KOPT-K1 (cell line): ENCODE results near the gene CMTM1.
A peak's percentile ranks its signal among the peaks of the same experiment; 100 is the strongest.

Experiments
- H3K27ac ChIP-seq: fragments of 200-600 bp; sonication (generic); 2 replicates; pipeline ENCODE4 v1.5.1; 2016; ENCODE audit warnings: antibody characterized with exemption, mild to moderate bottlenecking, low read depth, low read length; ENCODE audit not compliant: poor library complexity, severe bottlenecking
- H3K36me3 ChIP-seq: fragments of 200-600 bp; sonication (generic); 2 replicates; pipeline ENCODE4 v1.5.1; 2017; ENCODE audit warnings: antibody characterized with exemption, mild to moderate bottlenecking, low read length, moderate library complexity; ENCODE audit not compliant: insufficient read depth
- H3K9me3 ChIP-seq: fragments of 200-600 bp; sonication (generic); 2 replicates; pipeline ENCODE4 v1.5.1; 2017; ENCODE audit warnings: antibody characterized with exemption, low read length, mild to moderate bottlenecking; ENCODE audit not compliant: insufficient read depth, poor library complexity, severe bottlenecking

Gene CMTM1

GRCh38 chr16:66525396-66526180 lies 40.7 kb upstream of the CMTM1 start:
- H3K27ac ChIP-seq = peak overlapping the region; percentile 76
- H3K9me3 ChIP-seq = no peaks in the 10 kb centered on the region
- H3K36me3 ChIP-seq = no peaks in the 10 kb centered on the region

GRCh38 chr16:66528294-66528693 lies 37.9 kb upstream of the CMTM1 start:
- no peaks in the 10 kb centered on the region for H3K36me3 ChIP-seq
- H3K27ac ChIP-seq = peak overlapping the region; percentile 31
- H3K9me3 ChIP-seq = no peaks in the 10 kb centered on the region

- H3K27ac ChIP-seq = no peak overlapping the region
- H3K36me3 ChIP-seq = no peaks in the 10 kb centered on the region
Measured at GRCh38 chr16:66529475-66529874, 36.8 kb upstream of the CMTM1 start.

GRCh38 chr16:66534376-66534799 lies 31.9 kb upstream of the CMTM1 start:
- Histone ChIP-seq H3K36me3 (no peaks in the 10 kb centered on the region), H3K9me3 (no peaks in the 10 kb centered on the region), H3K27ac (no peak overlapping the region)

More at GRCh38 chr16:66529475-66529874, 36.8 kb upstream of the CMTM1 start:
- no peaks in the 10 kb centered on the region for H3K9me3 ChIP-seq

GRCh38 chr16:66536525-66536924 lies 29.7 kb upstream of the CMTM1 start:
- H3K27ac ChIP-seq = no peak overlapping the region
- H3K36me3 ChIP-seq = no peaks in the 10 kb centered on the region
- H3K9me3 ChIP-seq = no peaks in the 10 kb centered on the region

GRCh38 chr16:66537236-66537635 lies 29.0 kb upstream of the CMTM1 start:
- Histone ChIP-seq H3K27ac (no peak overlapping the region), H3K36me3 (no peaks in the 10 kb centered on the region), H3K9me3 (no peaks in the 10 kb centered on the region)

- Histone ChIP-seq H3K36me3 (no peaks in the 10 kb centered on the region), H3K27ac (peak overlapping the region; percentile 43), H3K9me3 (no peaks in the 10 kb centered on the region)
Measured at GRCh38 chr16:66538910-66539309, 27.3 kb upstream of the CMTM1 start.

- Histone ChIP-seq H3K27ac (peak overlapping the region; percentile 43), H3K36me3 (no peaks in the 10 kb centered on the region), H3K9me3 (no peaks in the 10 kb centered on the region)
Measured at GRCh38 chr16:66539623-66540469, 26.4 kb upstream of the CMTM1 start.

- Histone ChIP-seq H3K27ac (no peak overlapping the region), H3K9me3 (no peaks in the 10 kb centered on the region), H3K36me3 (no peaks in the 10 kb centered on the region)
Measured at GRCh38 chr16:66541388-66542355, 24.6 kb upstream of the CMTM1 start.

GRCh38 chr16:66542396-66542795 lies 23.8 kb upstream of the CMTM1 start:
- Histone ChIP-seq H3K36me3 (no peaks in the 10 kb centered on the region), H3K27ac (no peak overlapping the region), H3K9me3 (no peaks in the 10 kb centered on the region)

GRCh38 chr16:66543541-66543940 lies 22.7 kb upstream of the CMTM1 start:
- Histone ChIP-seq H3K9me3 (no peaks in the 10 kb centered on the region), H3K27ac (peak overlapping the region; percentile 2), H3K36me3 (no peaks in the 10 kb centered on the region)

GRCh38 chr16:66544016-66544757 lies 22.1 kb upstream of the CMTM1 start:
- no peaks in the 10 kb centered on the region for H3K36me3 ChIP-seq
- H3K9me3 ChIP-seq = no peaks in the 10 kb centered on the region
- H3K27ac ChIP-seq = peak overlapping the region; percentile 2

GRCh38 chr16:66547101-66547989 lies 18.9 kb upstream of the CMTM1 start:
- no peaks in the 10 kb centered on the region for H3K36me3 ChIP-seq
- peak overlapping the region; percentile 98 for H3K27ac ChIP-seq
- no peaks in the 10 kb centered on the region for H3K9me3 ChIP-seq
